Keratinocyte (primary cell): ENCODE results near the gene TNS2. TPM values are rescaled to one million over a fixed set of nuclear protein-coding genes. Genes with fewer than 3 reads are reported as not detected.
"Not testable (repeated sequence)": the region's sequence is repeated elsewhere in the genome, so short reads cannot be mapped to it uniquely, and the experiment has no call there.

ENCODE experiments used
- DNase-seq: peaks from one replicate; pipeline ENCODE4 v3.0.0-alpha.2; 2011; ENCODE audit warnings: low read depth, missing footprints, low spot score
- FAIRE-seq: peaks from 2 replicates; lab custom pipeline; 2011; peaks lifted over from hg19 to GRCh38; lab: Jason Lieb, UNC
- H2AFZ ChIP-seq: 2 replicates; pipeline ENCODE4 v1.6.0; 2012; ENCODE audit warnings: low read length, control low read depth, inconsistent platforms; ENCODE audit not compliant: control insufficient read depth
- H3K27ac ChIP-seq: 2 replicates; pipeline ENCODE4 v1.5.1; 2011; ENCODE audit warnings: low read length; ENCODE audit not compliant: control insufficient read depth, insufficient read depth
- H3K27me3 ChIP-seq: 3 replicates; pipeline ENCODE4 v1.6.0; 2011; ENCODE audit warnings: low read length; ENCODE audit not compliant: control insufficient read depth, insufficient read depth; ENCODE audit errors: extremely low read depth
- H3K36me3 ChIP-seq, 2 experiments: 2 replicates in 1 of 2; 3 replicates in 1 of 2; pipeline ENCODE4 v1.5.1; 2011; ENCODE audit warnings: low read length in 2 of 2, mild to moderate bottlenecking in 1 of 2; ENCODE audit not compliant: control insufficient read depth in 2 of 2, insufficient read depth in 2 of 2; ENCODE audit errors: extremely low read depth in 1 of 2
- H3K4me1 ChIP-seq: 3 replicates; pipeline ENCODE4 v1.5.1; 2011; ENCODE audit warnings: low read length; ENCODE audit not compliant: control insufficient read depth, insufficient read depth; ENCODE audit errors: extremely low read depth
- H3K4me2 ChIP-seq: 3 replicates; pipeline ENCODE4 v1.6.0; 2011; ENCODE audit warnings: low read depth, low read length; ENCODE audit not compliant: control insufficient read depth, insufficient read depth; ENCODE audit errors: extremely low read depth
- H3K4me3 ChIP-seq, 3 experiments: fragments of 200-600 bp in 1 of 3; sonication (generic) in 1 of 3; 2 replicates in 2 of 3; 3 replicates in 1 of 3; pipeline ENCODE4 v1.5.1; 2011 to 2016; ENCODE audit warnings: low read length in 3 of 3, mild to moderate bottlenecking in 3 of 3, control low read depth in 2 of 3, inconsistent platforms in 1 of 3, low read depth in 1 of 3, mixed read lengths in 1 of 3, mixed run types in 1 of 3, moderate library complexity in 1 of 3; ENCODE audit not compliant: control insufficient read depth in 2 of 3, insufficient read depth in 2 of 3; ENCODE audit errors: extremely low read depth in 1 of 3
- H3K79me2 ChIP-seq: 2 replicates; pipeline ENCODE4 v1.6.0; 2012; ENCODE audit warnings: low read length; ENCODE audit not compliant: control insufficient read depth, insufficient read depth
- H3K9ac ChIP-seq: 3 replicates; pipeline ENCODE4 v1.6.0; 2011; ENCODE audit warnings: low read length; ENCODE audit not compliant: control insufficient read depth, insufficient read depth; ENCODE audit errors: extremely low read depth
- H3K9me1 ChIP-seq: 3 replicates; pipeline ENCODE4 v1.6.0; 2011; ENCODE audit warnings: low read length; ENCODE audit not compliant: control insufficient read depth, insufficient read depth; ENCODE audit errors: extremely low read depth
- H3K9me3 ChIP-seq: 2 replicates; pipeline ENCODE4 v1.5.1; 2012; ENCODE audit warnings: low read depth, low read length; ENCODE audit not compliant: control insufficient read depth
- H4K20me1 ChIP-seq: 3 replicates; pipeline ENCODE4 v1.6.0; 2011; ENCODE audit warnings: low read length; ENCODE audit not compliant: control insufficient read depth, insufficient read depth; ENCODE audit errors: extremely low read depth
- CTCF ChIP-seq, 3 experiments: IDR thresholded peaks in 1 of 3; conservative IDR thresholded peaks in 1 of 3; optimal IDR thresholded peaks in 1 of 3; 2 replicates in 2 of 3; 3 replicates in 1 of 3; pipeline versions ENCODE3 to v1.5.1; 2011; ENCODE audit warnings: low read length in 3 of 3, mild to moderate bottlenecking in 3 of 3, moderate library complexity in 2 of 3, control low read depth in 1 of 3, inconsistent platforms in 1 of 3; ENCODE audit not compliant: insufficient read depth in 2 of 3; ENCODE audit errors: extremely low read depth in 1 of 3
- EZH2 ChIP-seq: IDR thresholded peaks from one replicate; pipeline ENCODE4 v1.6.1; 2012; ENCODE audit warnings: inconsistent platforms, mild to moderate bottlenecking, low read length, moderate library complexity
- dilution Hi-C: fragments of 300-500 bp; cut with MboI; formaldehyde crosslinking; loops from one replicate; pipeline ENCODE4 v1.7.0; 2020; ENCODE audit warnings: low sequenced_read_pairs; ENCODE audit not compliant: extremely low pct_ligation_motif_present
- polyA plus RNA-seq, 5 experiments: library from polyadenylated mRNA; depleted of rRNA in 3 of 5; stranded (reverse) in 3 of 5; stranded (forward) in 1 of 5; unstranded in 1 of 5; fragments of >200 nt; gene quantifications; 1 replicate in 1 of 5; 2 replicates in 3 of 5; 3 replicates in 1 of 5; pipeline versions ENCODE4 v1.2.1 to v1.2.3, GENCODE V29; 2011 to 2012; ENCODE audit warnings: missing spikeins in 2 of 5, low read depth in 1 of 5, low replicate concordance in 1 of 5

The TNS2 gene
- polyA plus RNA-seq, 1 donor (not counting 4 experiments of a cell fraction or from before 2014, with no cell fraction given): 0.80 TPM

GRCh38 chr12:53007343-53007742 is 42.5 kb upstream of the TNS2 start:
- H3K9me1 ChIP-seq: no peaks in the 10 kb centered on the region
- H3K9me3 ChIP-seq: no peaks in the 10 kb centered on the region
- peak overlapping the region; percentile 93 for H3K4me2 ChIP-seq
- H3K9ac ChIP-seq: peak overlapping the region; percentile 100
- H3K27me3 ChIP-seq: no peaks in the 10 kb centered on the region
- H3K27ac ChIP-seq: peak overlapping the region; percentile 99
- peaks cover 0 to 18% of the 10 kb centered on the region in 2 experiments for H3K36me3 ChIP-seq
- FAIRE-seq (no peak), DNase-seq (no peak)
- peaks cover 14% of the 10 kb centered on the region for H4K20me1 ChIP-seq
- TF ChIP-seq CTCF (optimal IDR thresholded peaks at IDR 0.05 in 1 of 3, IDR thresholded peaks at IDR 0.05 in 1 of 3, conservative IDR thresholded peaks at IDR 0.05 in 1 of 3; ENCODE audit: extremely low read depth in 1 of 3, insufficient read depth in 2 of 3, low read length in 3 of 3) (no peak), EZH2 (no peak)
- dilution Hi-C loops: no loop called here
- H3K4me1 ChIP-seq: peaks cover 40% of the 10 kb centered on the region
- H2AFZ ChIP-seq: no peak overlapping the region
- H3K79me2 ChIP-seq: peaks cover 63% of the 10 kb centered on the region
- H3K4me3 ChIP-seq: peak overlapping the region; percentile 90 to 99 (median 96)

GRCh38 chr12:53008760-53009159 is 41.1 kb upstream of the TNS2 start:
- H2AFZ ChIP-seq, H3K27me3 ChIP-seq, H3K9me1 ChIP-seq, DNase-seq, H3K27ac ChIP-seq, dilution Hi-C loops, FAIRE-seq, H3K9me3 ChIP-seq: not testable (repeated sequence)
- Histone ChIP-seq H4K20me1 (peaks cover 22% of the 10 kb centered on the region), H3K9ac (peak overlapping the region; percentile 100), H3K36me3 (peaks cover 1 to 18% of the 10 kb centered on the region in 2 experiments), H3K4me3 (peak overlapping the region; percentile 17 to 90 (median 39)), H3K4me2 (peak overlapping the region; percentile 93), H3K79me2 (peaks cover 76% of the 10 kb centered on the region), H3K4me1 (peaks cover 40% of the 10 kb centered on the region)

GRCh38 chr12:53010955-53011354 is 38.9 kb upstream of the TNS2 start:
- no peak overlapping the region for H3K4me2 ChIP-seq
- FAIRE-seq (no peak), DNase-seq (no peak)
- no peak overlapping the region for H3K27ac ChIP-seq
- H3K4me3 ChIP-seq: no peak overlapping the region
- H3K9me3 ChIP-seq: no peaks in the 10 kb centered on the region
- peaks cover 27% of the 10 kb centered on the region for H3K4me1 ChIP-seq
- dilution Hi-C loops: no loop called here
- no peaks in the 10 kb centered on the region for H3K27me3 ChIP-seq
- H4K20me1 ChIP-seq: peaks cover 22% of the 10 kb centered on the region
- no peaks in the 10 kb centered on the region for H3K9me1 ChIP-seq
- TF ChIP-seq EZH2: no peak
- no peak for TF ChIP-seq CTCF (optimal IDR thresholded peaks at IDR 0.05 in 1 of 3, IDR thresholded peaks at IDR 0.05 in 1 of 3, conservative IDR thresholded peaks at IDR 0.05 in 1 of 3; ENCODE audit: extremely low read depth in 1 of 3, insufficient read depth in 2 of 3, low read length in 3 of 3)
- peaks cover 95% of the 10 kb centered on the region for H3K79me2 ChIP-seq
- no peak overlapping the region for H2AFZ ChIP-seq
- no peak overlapping the region for H3K9ac ChIP-seq
- peaks cover 1 to 18% of the 10 kb centered on the region in 2 experiments for H3K36me3 ChIP-seq
